HG02763 (cell line): ENCODE measurements around the gene HAGH.

ENCODE experiments used
- ATAC-seq: cut with Tn5 transposase; IDR thresholded peaks from one replicate; pipeline ENCODE4 v1.9.1; 2021; ENCODE audit warnings: mild to moderate bottlenecking, moderate library complexity; ENCODE audit not compliant: unreplicated experiment

HAGH gene

DNA sequence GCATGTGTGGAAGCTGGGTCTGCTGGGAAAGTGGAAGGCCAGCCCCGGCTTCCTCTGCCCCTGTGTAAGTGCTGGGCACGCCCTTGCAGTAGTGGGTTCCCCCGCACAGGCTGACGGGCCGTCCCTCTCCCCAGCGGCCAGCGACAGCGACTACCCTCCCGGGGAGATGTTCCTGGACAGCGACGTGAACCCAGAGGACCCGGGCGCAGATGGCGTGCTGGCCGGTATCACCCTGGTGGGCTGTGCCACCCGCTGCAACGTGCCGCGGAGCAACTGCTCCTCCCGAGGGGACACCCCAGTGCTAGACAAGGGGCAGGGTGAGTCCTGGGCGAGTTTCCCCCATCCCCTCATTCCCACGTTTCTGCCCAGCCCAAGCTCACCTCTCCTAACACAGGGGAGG, 60.8 kb downstream of the HAGH start:
- no peak for ATAC-seq

DNA sequence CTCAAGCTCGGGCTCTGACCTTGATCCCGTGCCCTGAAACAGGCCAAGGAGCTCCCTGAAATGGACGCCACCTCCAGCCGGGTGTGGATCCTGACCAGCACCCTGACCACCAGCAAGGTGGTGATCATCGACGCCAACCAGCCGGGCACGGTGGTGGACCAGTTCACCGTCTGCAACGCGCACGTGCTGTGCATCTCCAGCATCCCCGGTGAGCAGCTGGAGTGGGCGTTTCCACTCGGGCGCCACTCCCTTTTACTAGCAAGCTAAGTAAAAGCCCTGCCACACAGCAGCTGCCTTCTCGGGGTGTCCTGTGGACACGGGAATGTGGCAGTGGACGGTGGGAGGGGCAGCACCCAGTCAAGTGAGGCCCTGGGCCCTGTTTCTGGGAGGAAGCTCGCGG, 61.7 kb downstream of the HAGH start:
- no peak for ATAC-seq

GRCh38 chr16:1763521-1764511, 62.8 kb downstream of the HAGH start:
- ATAC-seq = no peak

GRCh38 chr16:1762879-1763520, 63.6 kb downstream of the HAGH start:
- no peak for ATAC-seq

- no peak for ATAC-seq
These were observed 64.3 kb downstream of the HAGH start for GRCh38 chr16:1762196-1762878.

DNA sequence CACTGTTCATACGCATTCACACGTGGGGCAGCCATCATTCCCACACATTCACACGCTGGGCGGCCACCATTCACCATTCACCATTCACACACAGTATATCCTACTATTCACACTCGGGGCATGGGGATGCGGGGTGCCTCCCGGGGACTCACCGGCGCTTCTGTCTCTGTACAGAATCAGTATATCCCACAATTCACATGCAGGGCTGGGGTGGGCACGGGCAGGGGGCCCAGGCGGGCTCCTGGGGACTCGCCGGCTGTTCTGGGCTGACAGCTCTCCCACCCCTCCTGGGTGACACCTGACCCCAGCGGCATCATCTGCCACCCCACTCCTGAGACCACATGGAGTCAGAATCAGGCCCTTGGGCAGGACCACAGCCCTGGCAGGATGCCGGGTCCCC, 64.9 kb downstream of the HAGH start:
- ATAC-seq = no peak

- ATAC-seq = no peak
These were observed 65.7 kb downstream of the HAGH start for GRCh38 chr16:1760911-1761310.

DNA sequence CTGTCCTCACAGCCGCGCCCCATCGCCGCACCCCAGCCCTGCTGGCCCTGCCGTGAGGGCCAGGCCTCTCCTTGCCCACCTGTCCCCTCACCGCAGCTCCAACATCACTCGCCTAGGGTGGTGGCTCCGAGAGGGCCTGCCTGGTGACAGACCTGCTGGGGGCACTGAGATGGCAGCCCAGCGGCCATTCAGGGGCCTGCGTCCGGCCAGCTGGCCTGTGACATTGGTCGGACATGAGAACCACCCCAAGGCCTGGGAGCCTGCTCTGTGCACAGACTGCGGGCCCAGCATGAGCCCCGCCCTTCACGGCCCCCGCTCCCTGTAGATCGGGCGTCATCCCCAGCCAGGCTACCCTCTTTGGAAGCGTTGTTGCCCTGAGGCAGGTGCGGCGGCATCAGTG, 67.1 kb downstream of the HAGH start:
- no peak for ATAC-seq

DNA sequence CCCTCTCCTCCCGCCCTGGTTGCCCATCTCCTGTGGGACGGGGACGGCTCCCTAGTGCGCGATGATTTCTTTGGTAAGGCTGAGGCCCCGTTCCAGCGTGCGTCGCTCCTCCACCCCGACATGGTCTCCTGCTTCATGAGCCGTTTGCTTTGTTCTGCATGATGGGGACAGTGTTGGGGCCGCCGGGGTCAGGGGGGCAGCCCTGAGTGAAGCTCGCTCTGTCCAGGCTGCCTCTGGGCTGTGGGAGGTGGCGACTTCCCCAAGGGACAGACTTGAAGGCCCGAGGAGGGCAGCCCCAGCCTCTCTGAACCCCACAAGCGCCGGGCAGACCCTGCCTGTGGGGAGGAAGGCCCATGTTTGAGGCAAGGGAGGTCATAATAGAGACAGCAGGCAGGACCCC, 67.7 kb downstream of the HAGH start:
- no peak for ATAC-seq

GRCh38 chr16:1757714-1758461, 68.7 kb downstream of the HAGH start:
- ATAC-seq = no peak
